Neural progenitor cell (in vitro differentiated cells): Measurements from ENCODE around the gene COMMD10. TPM values are rescaled to one million over a fixed set of nuclear protein-coding genes. Genes with fewer than 3 reads are reported as not detected.

Experiments used
- DNase-seq: peaks from one replicate; pipeline ENCODE4 v3.0.0-alpha.2; 2016; ENCODE audit warnings: low spot score
- H2AFZ ChIP-seq: fragments of 200-600 bp; sonication (generic); replicated peaks from 2 replicates; pipeline ENCODE4 v1.6.1; 2016; ENCODE audit warnings: antibody characterized with exemption
- H3F3A ChIP-seq: fragments of 200-600 bp; sonication (generic); 2 replicates; pipeline ENCODE4 v1.6.1; 2016; ENCODE audit warnings: antibody characterized with exemption, low read depth
- H3K27ac ChIP-seq: fragments of 200-600 bp; sonication (generic); 2 replicates; pipeline ENCODE4 v1.5.1; 2016; ENCODE audit warnings: mild to moderate bottlenecking
- H3K27me3 ChIP-seq: fragments of 200-600 bp; sonication (generic); 2 replicates; pipeline ENCODE4 v1.6.1; 2016; ENCODE audit warnings: mild to moderate bottlenecking, moderate library complexity
- H3K36me3 ChIP-seq: fragments of 200-600 bp; sonication (generic); 2 replicates; pipeline ENCODE4 v1.5.1; 2016
- H3K4me1 ChIP-seq: fragments of 200-600 bp; sonication (generic); 2 replicates; pipeline ENCODE4 v1.6.1; 2016; ENCODE audit warnings: mixed run types
- H3K4me2 ChIP-seq: fragments of 200-600 bp; sonication (generic); 2 replicates; pipeline ENCODE4 v1.6.1; 2016
- H3K4me3 ChIP-seq: fragments of 200-600 bp; sonication (generic); 2 replicates; pipeline ENCODE4 v1.5.1; 2016
- H3K79me2 ChIP-seq: fragments of 200-600 bp; sonication (generic); 2 replicates; pipeline ENCODE4 v1.6.1; 2016; ENCODE audit warnings: low read depth
- H3K9ac ChIP-seq: fragments of 200-600 bp; sonication (generic); 2 replicates; pipeline ENCODE4 v1.6.1; 2016
- H3K9me3 ChIP-seq: fragments of 200-600 bp; sonication (generic); 2 replicates; pipeline ENCODE4 v1.5.1; 2016; ENCODE audit warnings: low read depth
- H4K20me1 ChIP-seq: fragments of 200-600 bp; sonication (generic); 2 replicates; pipeline ENCODE4 v1.6.1; 2016; ENCODE audit warnings: low read depth
- H3K27ac Mint-ChIP-seq: 3 replicates; pipeline ENCODE4 v1.8.0; 2021; ENCODE audit warnings: mixed read lengths
- H3K27me3 Mint-ChIP-seq: 2 replicates; pipeline ENCODE4 v1.8.0; 2022; ENCODE audit warnings: low read depth, mild to moderate bottlenecking, inconsistent platforms, moderate library complexity, mixed read lengths; ENCODE audit not compliant: insufficient read depth
- H3K36me3 Mint-ChIP-seq: 3 replicates; pipeline ENCODE4 v1.8.0; 2021; ENCODE audit warnings: mixed read lengths
- H3K4me1 Mint-ChIP-seq: 3 replicates; pipeline ENCODE4 v1.8.0; 2021; ENCODE audit warnings: mixed read lengths
- H3K4me3 Mint-ChIP-seq: 3 replicates; pipeline ENCODE4 v1.8.0; 2021; ENCODE audit warnings: mild to moderate bottlenecking, moderate library complexity, mixed read lengths
- H3K9me3 Mint-ChIP-seq: 3 replicates; pipeline ENCODE4 v1.8.0; 2020; ENCODE audit warnings: mixed read lengths
- CTCF ChIP-seq: fragments of 200-600 bp; sonication (generic); IDR thresholded peaks from 2 replicates; pipeline ENCODE4 v1.5.1; 2017; ENCODE audit warnings: antibody characterized with exemption, mild to moderate bottlenecking
- EZH2 ChIP-seq: fragments of 200-600 bp; sonication (generic); IDR thresholded peaks from 2 replicates; pipeline ENCODE4 v1.6.1; 2017; ENCODE audit warnings: antibody characterized with exemption, mild to moderate bottlenecking, moderate library complexity
- EZH2phosphoT487 ChIP-seq: fragments of 200-600 bp; sonication (generic); IDR thresholded peaks from 2 replicates; pipeline ENCODE4 v1.6.1; 2017; ENCODE audit warnings: antibody characterized with exemption
- total RNA-seq: library from RNA; depleted of rRNA; stranded (reverse); fragments of >200 nt; gene quantifications from 2 replicates; pipeline ENCODE4 v1.2.3, GENCODE V29; 2015; ENCODE audit warnings: low replicate concordance

The COMMD10 gene
- total RNA-seq, 1 donor from 2014 or later, result 77.0 TPM

GRCh38 chr5:116271446-116272025 lies 186.7 kb downstream of the COMMD10 start:
- H3K36me3 ChIP-seq, result no peaks in the 10 kb centered on the region
- no peak for DNase-seq
- Mint-ChIP-seq H3K27ac (no peak overlapping the region), H3K36me3 (peaks cover 6% of the 10 kb centered on the region), H3K4me1 (no peaks in the 10 kb centered on the region), H3K9me3 (peaks cover 7% of the 10 kb centered on the region), H3K27me3 (no peaks in the 10 kb centered on the region), H3K4me3 (no peak overlapping the region)
- H3K9ac ChIP-seq, result no peak overlapping the region
- H3F3A ChIP-seq, result no peaks in the 10 kb centered on the region
- no peaks in the 10 kb centered on the region for H4K20me1 ChIP-seq
- H3K4me1 ChIP-seq, result no peaks in the 10 kb centered on the region
- no peak overlapping the region for H2AFZ ChIP-seq
- no peaks in the 10 kb centered on the region for H3K79me2 ChIP-seq
- TF ChIP-seq EZH2phosphoT487, result no peak
- no peak for TF ChIP-seq CTCF
- no peak for TF ChIP-seq EZH2
- no peaks in the 10 kb centered on the region for H3K27me3 ChIP-seq
- H3K4me2 ChIP-seq, result no peak overlapping the region
- no peaks in the 10 kb centered on the region for H3K9me3 ChIP-seq
- H3K27ac ChIP-seq, result no peak overlapping the region
- no peak overlapping the region for H3K4me3 ChIP-seq

DNA sequence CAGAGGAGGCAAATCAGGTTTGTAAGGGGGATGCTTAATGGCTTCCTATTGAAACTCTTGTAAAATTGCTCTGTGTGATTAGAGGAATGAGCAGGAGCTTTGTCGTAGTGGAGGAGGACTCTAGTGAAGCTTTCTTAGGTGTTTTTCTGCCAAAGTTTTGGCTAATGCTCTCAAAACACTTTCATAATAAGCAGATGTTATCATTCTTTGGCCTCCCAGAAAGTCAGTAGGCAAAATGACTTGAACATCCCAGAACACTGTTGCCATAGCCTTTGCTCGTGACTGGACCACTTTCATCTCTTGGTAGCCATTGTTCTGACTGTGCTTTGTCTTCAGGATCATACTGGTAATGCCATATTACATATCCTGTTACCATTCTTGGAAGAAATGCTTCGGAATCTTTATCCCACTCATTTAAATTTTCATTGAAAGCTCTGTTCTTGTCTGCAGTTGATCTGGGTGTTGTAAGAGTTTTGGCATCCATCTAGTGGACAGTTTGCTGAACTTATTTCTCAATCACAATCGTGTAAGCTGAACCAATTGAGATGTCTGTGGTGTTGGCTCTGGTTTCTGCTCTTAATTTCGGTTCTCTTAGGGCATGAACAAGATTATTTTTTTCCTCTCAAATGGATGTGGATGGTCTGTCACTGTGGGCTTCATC lies 187.6 kb downstream of the COMMD10 start:
- no peak for DNase-seq
- TF ChIP-seq EZH2 (no peak), CTCF (no peak), EZH2phosphoT487 (no peak)
- Mint-ChIP-seq H3K27ac (no peak overlapping the region), H3K9me3 (peaks cover 8% of the 10 kb centered on the region), H3K4me3 (no peak overlapping the region), H3K27me3 (no peaks in the 10 kb centered on the region), H3K36me3 (no peaks in the 10 kb centered on the region), H3K4me1 (no peaks in the 10 kb centered on the region)
- no peak overlapping the region for H3K9ac ChIP-seq
- H3K36me3 ChIP-seq, result no peaks in the 10 kb centered on the region
- H3F3A ChIP-seq, result no peaks in the 10 kb centered on the region
- no peaks in the 10 kb centered on the region for H3K27me3 ChIP-seq
- H3K4me1 ChIP-seq, result no peaks in the 10 kb centered on the region
- no peaks in the 10 kb centered on the region for H4K20me1 ChIP-seq
- no peaks in the 10 kb centered on the region for H3K79me2 ChIP-seq
- no peak overlapping the region for H3K27ac ChIP-seq
- no peak overlapping the region for H3K4me2 ChIP-seq
- no peaks in the 10 kb centered on the region for H3K9me3 ChIP-seq
- no peak overlapping the region for H2AFZ ChIP-seq
- H3K4me3 ChIP-seq, result no peak overlapping the region

GRCh38 chr5:116273448-116274242 lies 188.8 kb downstream of the COMMD10 start:
- no peaks in the 10 kb centered on the region for H3K4me1 Mint-ChIP-seq
- Histone ChIP-seq H3K27me3 (no peaks in the 10 kb centered on the region), H3K27ac (no peak overlapping the region), H3K4me3 (no peak overlapping the region), H3K4me2 (no peak overlapping the region), H4K20me1 (no peaks in the 10 kb centered on the region), H3K36me3 (no peaks in the 10 kb centered on the region), H3K9ac (no peak overlapping the region), H3K79me2 (no peaks in the 10 kb centered on the region), H3F3A (no peaks in the 10 kb centered on the region), H3K4me1 (no peaks in the 10 kb centered on the region), H2AFZ (no peak overlapping the region), H3K9me3 (no peaks in the 10 kb centered on the region)
- H3K36me3 Mint-ChIP-seq, result no peaks in the 10 kb centered on the region
- H3K27ac Mint-ChIP-seq, result no peak overlapping the region
- H3K4me3 Mint-ChIP-seq, result no peak overlapping the region
- no peak for DNase-seq
- no peaks in the 10 kb centered on the region for H3K27me3 Mint-ChIP-seq
- no peak for TF ChIP-seq CTCF
- TF ChIP-seq EZH2phosphoT487, result no peak
- TF ChIP-seq EZH2, result no peak
- H3K9me3 Mint-ChIP-seq, result peaks cover 11% of the 10 kb centered on the region
